ENCODE data around the gene HSPBP1. TPM values are rescaled to one million over a fixed set of nuclear protein-coding genes. Genes with fewer than 3 reads are reported as not detected.

HSPBP1 gene
- polyA plus RNA-seq, 1 donor from 2014 or later: 61.1 TPM

- Histone ChIP-seq H3K9me2 (ENCODE audit: insufficient read depth, low read length) (no peaks in the 10 kb centered on the region), H3K4me3 (ENCODE audit: low read length) (no peak overlapping the region), H3K4me2 (ENCODE audit: low read length) (no peak overlapping the region), H3K9me3 (ENCODE audit: low read length) (no peaks in the 10 kb centered on the region), H2AFZ (ENCODE audit: low read depth, low read length) (no peak overlapping the region), H3K27me3 (ENCODE audit: insufficient read depth, low read depth, low read length) (no peaks in the 10 kb centered on the region), H3K36me3 (ENCODE audit: insufficient read depth, low read length) (no peaks in the 10 kb centered on the region), H3K27ac (ENCODE audit: low read length) (no peak overlapping the region), H4K20me1 (ENCODE audit: insufficient read depth) (no peaks in the 10 kb centered on the region), H3F3A (ENCODE audit: insufficient read depth, low read length, poor library complexity, severe bottlenecking) (no peaks in the 10 kb centered on the region), H3K79me2 (replicated peaks; ENCODE audit: insufficient read depth, low read length) (no peaks in the 10 kb centered on the region), H3K9ac (ENCODE audit: low read length) (no peak overlapping the region)
- TF ChIP-seq EZH2 (IDR thresholded peaks at IDR 0.05; ENCODE audit: borderline replicate concordance, insufficient read depth, low read length, poor library complexity, severe bottlenecking): no peak
- TF ChIP-seq MXI1 (conservative IDR thresholded peaks at IDR 0.05; ENCODE audit: poor library complexity, severe bottlenecking): no peak
- no peak for TF ChIP-seq TAF1 (IDR thresholded peaks at IDR 0.05; ENCODE audit: low read depth)
- TF ChIP-seq RAD21 (conservative IDR thresholded peaks at IDR 0.05): no peak
- no peak for TF ChIP-seq POLR2AphosphoS5 (IDR thresholded peaks at IDR 0.05)
- no peak for TF ChIP-seq CTCF (IDR thresholded peaks at IDR 0.05; ENCODE audit: poor library complexity, severe bottlenecking)
- TF ChIP-seq SMC3 (conservative IDR thresholded peaks at IDR 0.05; ENCODE audit: poor library complexity): no peak
- TF ChIP-seq REST (IDR thresholded peaks at IDR 0.05; ENCODE audit: borderline replicate concordance): no peak
- no peak for TF ChIP-seq EP300 (conservative IDR thresholded peaks at IDR 0.05; ENCODE audit: poor library complexity, severe bottlenecking)
Observed at GRCh38 chr19:55320844-55321419, 41.0 kb upstream of the HSPBP1 start.

- H3K9ac ChIP-seq (ENCODE audit: low read length): no peak overlapping the region
- no peak overlapping the region for H2AFZ ChIP-seq (ENCODE audit: low read depth, low read length)
- no peaks in the 10 kb centered on the region for H3K9me3 ChIP-seq (ENCODE audit: low read length)
- H3K27me3 ChIP-seq (ENCODE audit: insufficient read depth, low read depth, low read length): no peaks in the 10 kb centered on the region
- no peaks in the 10 kb centered on the region for H3K36me3 ChIP-seq (ENCODE audit: insufficient read depth, low read length)
- H3K79me2 ChIP-seq (replicated peaks; ENCODE audit: insufficient read depth, low read length): no peaks in the 10 kb centered on the region
- H4K20me1 ChIP-seq (ENCODE audit: insufficient read depth): no peaks in the 10 kb centered on the region
- TF ChIP-seq RAD21 (conservative IDR thresholded peaks at IDR 0.05): no peak
- TF ChIP-seq EP300 (conservative IDR thresholded peaks at IDR 0.05; ENCODE audit: poor library complexity, severe bottlenecking): no peak
- no peak for TF ChIP-seq TAF1 (IDR thresholded peaks at IDR 0.05; ENCODE audit: low read depth)
- no peak for TF ChIP-seq SMC3 (conservative IDR thresholded peaks at IDR 0.05; ENCODE audit: poor library complexity)
- H3K27ac ChIP-seq (ENCODE audit: low read length): no peak overlapping the region
- no peaks in the 10 kb centered on the region for H3K9me2 ChIP-seq (ENCODE audit: insufficient read depth, low read length)
- H3K4me3 ChIP-seq (ENCODE audit: low read length): no peak overlapping the region
- H3F3A ChIP-seq (ENCODE audit: insufficient read depth, low read length, poor library complexity, severe bottlenecking): no peaks in the 10 kb centered on the region
- H3K4me2 ChIP-seq (ENCODE audit: low read length): no peak overlapping the region
Observed at GRCh38 chr19:55319785-55320184, 39.9 kb upstream of the HSPBP1 start.

Measured in neural cell (in vitro differentiated cells).